Calu3 (cell line): ENCODE results near the gene TTC28. TPM values are rescaled to one million over a fixed set of nuclear protein-coding genes. Genes with fewer than 3 reads are reported as not detected.

Experiments
- BruUV-seq: library from RNA; stranded (reverse); fragments of 400-500 nt; replicated peaks from 2 replicates; lab custom pipeline; 2021; lab: Mats Ljungman, UMichigan
- CTCF ChIA-PET: fragments of 300-600 bp; sonication (Branson Sonifier 250); formaldehyde crosslinking; loops from one replicate; lab custom pipeline; 2022; ENCODE audit warnings: antibody characterized with exemption; lab: Charles Lee
- DNase-seq: peaks from one replicate; pipeline ENCODE4 v3.0.0; 2022
- H3K27ac Mint-ChIP-seq: one replicate; pipeline ENCODE4 v1.8.0; 2022; ENCODE audit warnings: mixed read lengths; ENCODE audit not compliant: unreplicated experiment
- H3K27me3 Mint-ChIP-seq: one replicate; pipeline ENCODE4 v1.8.0; 2022; ENCODE audit warnings: mixed read lengths; ENCODE audit not compliant: unreplicated experiment
- H3K36me3 Mint-ChIP-seq: one replicate; pipeline ENCODE4 v1.8.0; 2022; ENCODE audit warnings: mild to moderate bottlenecking, moderate library complexity, mixed read lengths; ENCODE audit not compliant: insufficient read depth, unreplicated experiment
- H3K4me1 Mint-ChIP-seq: one replicate; pipeline ENCODE4 v1.8.0; 2022; ENCODE audit warnings: mild to moderate bottlenecking, low read depth, mixed read lengths; ENCODE audit not compliant: unreplicated experiment
- H3K4me3 Mint-ChIP-seq: one replicate; pipeline ENCODE4 v1.8.0; 2022; ENCODE audit warnings: mild to moderate bottlenecking, low read depth, moderate library complexity, mixed read lengths; ENCODE audit not compliant: unreplicated experiment
- H3K9me3 Mint-ChIP-seq: one replicate; pipeline ENCODE4 v1.8.0; 2022; ENCODE audit warnings: low read depth, mixed read lengths; ENCODE audit not compliant: unreplicated experiment
- intact Hi-C: fragments of 100-400 bp; cut with micrococcal nuclease; formaldehyde crosslinking; loops from one replicate; pipeline ENCODE4 v1.10.0; 2022; ENCODE audit not compliant: unreplicated experiment
- total RNA-seq: library from RNA; stranded (reverse); gene quantifications from 2 replicates; pipeline ENCODE4 v1.2.3, GENCODE V29; 2022
- TF ChIP-seq, protein P1 (sequence below): fragments of 200-600 bp; IDR thresholded peaks from one replicate; pipeline ENCODE4 v1.8.0; 2022; ENCODE audit warnings: antibody characterized with exemption; ENCODE audit not compliant: unreplicated experiment

TTC28 gene
- total RNA-seq, 1 experiment from 2014 or later: 5.2 TPM

- Mint-ChIP-seq H3K27ac (no peak overlapping the region), H3K4me3 (no peak overlapping the region), H3K27me3 (no peaks in the 10 kb centered on the region), H3K4me1 (no peaks in the 10 kb centered on the region), H3K36me3 (no peaks in the 10 kb centered on the region), H3K9me3 (no peaks in the 10 kb centered on the region)
- no peak for DNase-seq
- CTCF ChIA-PET: no interaction called here
- intact Hi-C loops: no loop called here
- TF ChIP-seq, protein P1, sequence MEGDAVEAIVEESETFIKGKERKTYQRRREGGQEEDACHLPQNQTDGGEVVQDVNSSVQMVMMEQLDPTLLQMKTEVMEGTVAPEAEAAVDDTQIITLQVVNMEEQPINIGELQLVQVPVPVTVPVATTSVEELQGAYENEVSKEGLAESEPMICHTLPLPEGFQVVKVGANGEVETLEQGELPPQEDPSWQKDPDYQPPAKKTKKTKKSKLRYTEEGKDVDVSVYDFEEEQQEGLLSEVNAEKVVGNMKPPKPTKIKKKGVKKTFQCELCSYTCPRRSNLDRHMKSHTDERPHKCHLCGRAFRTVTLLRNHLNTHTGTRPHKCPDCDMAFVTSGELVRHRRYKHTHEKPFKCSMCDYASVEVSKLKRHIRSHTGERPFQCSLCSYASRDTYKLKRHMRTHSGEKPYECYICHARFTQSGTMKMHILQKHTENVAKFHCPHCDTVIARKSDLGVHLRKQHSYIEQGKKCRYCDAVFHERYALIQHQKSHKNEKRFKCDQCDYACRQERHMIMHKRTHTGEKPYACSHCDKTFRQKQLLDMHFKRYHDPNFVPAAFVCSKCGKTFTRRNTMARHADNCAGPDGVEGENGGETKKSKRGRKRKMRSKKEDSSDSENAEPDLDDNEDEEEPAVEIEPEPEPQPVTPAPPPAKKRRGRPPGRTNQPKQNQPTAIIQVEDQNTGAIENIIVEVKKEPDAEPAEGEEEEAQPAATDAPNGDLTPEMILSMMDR: no peak
- no TSS peak for BruUV-seq
Measured at GRCh38 chr22:27941143-27941542, 738.5 kb downstream of the TTC28 start.

DNA sequence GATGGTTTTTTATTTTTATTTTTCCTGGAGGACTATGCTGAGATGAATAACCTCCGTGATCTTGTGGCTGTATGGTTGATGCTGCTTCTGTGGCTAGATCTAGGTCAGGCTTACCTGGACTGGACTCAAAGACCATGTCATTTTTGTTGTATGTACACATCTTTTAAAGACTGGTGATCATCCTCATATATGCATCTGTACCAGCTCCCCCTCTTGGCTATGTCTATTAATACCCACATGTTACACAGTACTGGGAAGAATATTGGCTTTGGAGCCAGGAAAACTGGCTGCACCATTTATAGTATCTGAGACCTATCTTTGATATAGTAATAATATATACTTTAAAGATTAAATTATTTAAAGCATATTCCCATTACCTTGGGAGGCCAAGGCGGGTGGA, 742.2 kb downstream of the TTC28 start:
- Mint-ChIP-seq H3K27ac (no peak overlapping the region), H3K4me1 (peaks cover 15% of the 10 kb centered on the region), H3K4me3 (no peak overlapping the region), H3K27me3 (no peaks in the 10 kb centered on the region), H3K9me3 (no peaks in the 10 kb centered on the region), H3K36me3 (peaks cover 19% of the 10 kb centered on the region)
- DNase-seq: no peak
- TF ChIP-seq, protein P1: no peak
- CTCF ChIA-PET: no interaction called here
- intact Hi-C loops: no loop called here
- BruUV-seq: no TSS peak

GRCh38 chr22:27935897-27936296, 743.7 kb downstream of the TTC28 start:
- peaks cover 19% of the 10 kb centered on the region for H3K4me1 Mint-ChIP-seq
- DNase-seq: no peak
- H3K9me3 Mint-ChIP-seq: no peaks in the 10 kb centered on the region
- no peak overlapping the region for H3K27ac Mint-ChIP-seq
- intact Hi-C loops: no loop called here
- no peak overlapping the region for H3K4me3 Mint-ChIP-seq
- H3K27me3 Mint-ChIP-seq: no peaks in the 10 kb centered on the region
- BruUV-seq: no TSS peak
- CTCF ChIA-PET: interaction anchor here (1.1 kb wide), 1 partner anchor 471 kb away, joined by 3 read pairs; no protein-coding TSS in a partner anchor
- TF ChIP-seq, protein P1: no peak
- H3K36me3 Mint-ChIP-seq: peaks cover 24% of the 10 kb centered on the region

DNA sequence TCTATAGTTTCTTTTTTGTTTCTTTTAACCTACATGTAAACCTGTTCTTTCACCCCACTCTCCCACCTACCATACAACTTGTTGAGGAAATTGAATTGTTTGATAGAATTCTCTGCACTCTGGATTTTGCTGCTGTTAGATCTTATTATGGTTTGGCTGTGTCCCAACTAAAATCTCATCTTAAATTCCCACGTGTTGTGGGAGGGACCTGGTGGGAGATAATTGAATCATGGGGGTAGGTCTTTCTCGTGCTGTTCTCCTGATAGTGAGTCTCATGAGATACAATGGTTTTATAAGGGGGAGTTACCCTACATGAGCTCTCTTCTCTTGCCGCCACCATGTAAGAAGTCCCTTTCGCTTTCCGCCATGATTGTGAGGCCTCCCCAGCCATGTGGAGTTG, 745.6 kb downstream of the TTC28 start:
- H3K4me3 Mint-ChIP-seq: peak overlapping the region; percentile 78
- CTCF ChIA-PET: no interaction called here
- TF ChIP-seq, protein P1: no peak
- peaks cover 24% of the 10 kb centered on the region for H3K36me3 Mint-ChIP-seq
- no TSS peak for BruUV-seq
- no peak for DNase-seq
- no peaks in the 10 kb centered on the region for H3K27me3 Mint-ChIP-seq
- peak overlapping the region; percentile 97 for H3K27ac Mint-ChIP-seq
- H3K9me3 Mint-ChIP-seq: no peaks in the 10 kb centered on the region
- H3K4me1 Mint-ChIP-seq: peaks cover 33% of the 10 kb centered on the region
- intact Hi-C loops: no loop called here
